ENCODE measurements around the gene OR6A2. TPM values are rescaled to one million over a fixed set of nuclear protein-coding genes. Genes with fewer than 3 reads are reported as not detected.

Gene OR6A2
- under 1 TPM in 1 of 2 donors, not detected in 1; 0.59 TPM for total RNA-seq

GRCh38 chr11:6799402-6799801, at the start of gene OR6A2:
TSS of gene OR6A2 (minus strand) at chr11:6799689. CDS start at chr11:6795708, 3,981 bp downstream.
- Histone ChIP-seq H3K4me3 (no peak within 1 kb of the TSS), H3K9ac (ENCODE audit: low read depth in 2 of 2, low read length in 2 of 2) (no peak within 1 kb of the TSS), H3K27ac (no peak within 1 kb of the TSS), H3K36me3 (no peaks in the 10 kb centered on the region), H3K27me3 (no peaks in the 10 kb centered on the region), H3K4me1 (no peaks in the 10 kb centered on the region), H3K9me3 (no peaks in the 10 kb centered on the region)
- no peak for TF ChIP-seq CTCF (IDR thresholded peaks at IDR 0.05)
- no peak for DNase-seq
- intact Hi-C loops (cut with DNase I): no loop called here

GRCh38 chr11:6845383-6845782, 45.9 kb upstream of the OR6A2 start, which contains the start of gene OR10A5:
TSS of gene OR10A5 (plus strand) at chr11:6845683. CDS start at chr11:6845683, 0 bp downstream.
- H3K9me3 ChIP-seq: no peaks in the 10 kb centered on the region
- intact Hi-C loops (cut with DNase I): no loop called here
- H3K27ac ChIP-seq: no peak within 1 kb of the TSS
- no peak for TF ChIP-seq CTCF (IDR thresholded peaks at IDR 0.05)
- H3K4me1 ChIP-seq: no peaks in the 10 kb centered on the region
- H3K36me3 ChIP-seq: no peaks in the 10 kb centered on the region
- H3K27me3 ChIP-seq: no peaks in the 10 kb centered on the region
- no peak within 1 kb of the TSS for H3K4me3 ChIP-seq
- no peak within 1 kb of the TSS for H3K9ac ChIP-seq (ENCODE audit: low read depth in 2 of 2, low read length in 2 of 2)
- no peak for DNase-seq

- Histone ChIP-seq H3K27ac (no peak overlapping the region), H3K27me3 (no peaks in the 10 kb centered on the region), H3K4me3 (no peak overlapping the region), H3K9me3 (no peaks in the 10 kb centered on the region), H3K9ac (ENCODE audit: low read depth in 2 of 2, low read length in 2 of 2) (no peak overlapping the region), H3K4me1 (no peaks in the 10 kb centered on the region), H3K36me3 (no peaks in the 10 kb centered on the region)
- no peak for DNase-seq
- no peak for TF ChIP-seq CTCF (IDR thresholded peaks at IDR 0.05)
- intact Hi-C loops (cut with DNase I): no loop called here
Measured at GRCh38 chr11:6844356-6844755, 44.9 kb upstream of the OR6A2 start.

- no peaks in the 10 kb centered on the region for H3K9me3 ChIP-seq
- intact Hi-C loops (cut with DNase I): no loop called here
- H3K4me3 ChIP-seq: no peak overlapping the region
- no peak for TF ChIP-seq CTCF (IDR thresholded peaks at IDR 0.05)
- no peak overlapping the region for H3K9ac ChIP-seq (ENCODE audit: low read depth in 2 of 2, low read length in 2 of 2)
- H3K36me3 ChIP-seq: no peaks in the 10 kb centered on the region
- no peaks in the 10 kb centered on the region for H3K4me1 ChIP-seq
- no peak for DNase-seq
- no peaks in the 10 kb centered on the region for H3K27me3 ChIP-seq
- no peak overlapping the region for H3K27ac ChIP-seq
Measured at GRCh38 chr11:6843670-6844069, 44.2 kb upstream of the OR6A2 start.

- no peak for TF ChIP-seq CTCF (IDR thresholded peaks at IDR 0.05)
- Histone ChIP-seq H3K4me1 (no peaks in the 10 kb centered on the region), H3K36me3 (no peaks in the 10 kb centered on the region), H3K9ac (ENCODE audit: low read depth in 2 of 2, low read length in 2 of 2) (no peak overlapping the region), H3K9me3 (no peaks in the 10 kb centered on the region), H3K27me3 (no peaks in the 10 kb centered on the region), H3K27ac (no peak overlapping the region), H3K4me3 (no peak overlapping the region)
- intact Hi-C loops (cut with DNase I): no loop called here
- no peak for DNase-seq
Measured at GRCh38 chr11:6841694-6842093, 42.2 kb upstream of the OR6A2 start.

All from colonic mucosa (tissue), 4 donors.